Kidney glomerular epithelial cell (primary cell): ENCODE results near the gene CCR3.
A peak's percentile ranks its signal among the peaks of the same experiment; 100 is the strongest.

Source experiments
- DNase-seq: peaks from one replicate; lab custom pipeline; 2025; lab: John Stamatoyannopoulos, UW

Gene CCR3

GRCh38 chr3:46272028-46272451, 29.8 kb downstream of the CCR3 start:
- DNase-seq = no peak

- DNase-seq = no peak
These were observed 34.3 kb downstream of the CCR3 start for GRCh38 chr3:46276497-46277099.

GRCh38 chr3:46277476-46277875, 35.2 kb downstream of the CCR3 start:
- no peak for DNase-seq

GRCh38 chr3:46278816-46279672, 36.8 kb downstream of the CCR3 start:
- DNase-seq = no peak

- peak; percentile 5 for DNase-seq
These were observed 38.0 kb downstream of the CCR3 start for GRCh38 chr3:46280105-46280797.

- no peak for DNase-seq
These were observed 39.3 kb downstream of the CCR3 start for GRCh38 chr3:46281551-46281950.

- DNase-seq = no peak
These were observed 39.8 kb downstream of the CCR3 start for GRCh38 chr3:46282041-46282440.

GRCh38 chr3:46282696-46283095, 40.4 kb downstream of the CCR3 start:
- DNase-seq = no peak

- no peak for DNase-seq
These were observed 41.7 kb downstream of the CCR3 start for GRCh38 chr3:46283881-46284450.

GRCh38 chr3:46284981-46285683, 42.9 kb downstream of the CCR3 start:
- no peak for DNase-seq

- DNase-seq = no peak
These were observed 43.8 kb downstream of the CCR3 start for GRCh38 chr3:46285931-46286619.

GRCh38 chr3:46286947-46287565, 44.8 kb downstream of the CCR3 start:
- DNase-seq = no peak

GRCh38 chr3:46289551-46289950, 47.3 kb downstream of the CCR3 start:
- DNase-seq = no peak

- DNase-seq = no peak
These were observed 47.7 kb downstream of the CCR3 start for GRCh38 chr3:46289966-46290365.

- DNase-seq = no peak
These were observed 48.8 kb downstream of the CCR3 start for GRCh38 chr3:46291046-46291445.

GRCh38 chr3:46293035-46293724, 50.9 kb downstream of the CCR3 start:
- DNase-seq = no peak

GRCh38 chr3:46293991-46294833, 52.0 kb downstream of the CCR3 start:
- DNase-seq = no peak

GRCh38 chr3:46296826-46297225, 54.6 kb downstream of the CCR3 start:
- no peak for DNase-seq

GRCh38 chr3:46297658-46298423, 55.6 kb downstream of the CCR3 start:
- DNase-seq = no peak
